Osteoblast (primary cell): Measurements from ENCODE around the gene GPR108. TPM values are rescaled to one million over a fixed set of nuclear protein-coding genes. Genes with fewer than 3 reads are reported as not detected.

Experiments
- DNase-seq: peaks from one replicate; pipeline ENCODE4 v3.0.0; 2011; ENCODE audit warnings: low spot score, mixed read lengths; ENCODE audit not compliant: insufficient read length; ENCODE audit errors: missing footprints
- H2AFZ ChIP-seq: 2 replicates; pipeline ENCODE4 v1.6.0; 2011; ENCODE audit warnings: mild to moderate bottlenecking, low read length
- H3K27ac ChIP-seq: 2 replicates; pipeline ENCODE4 v1.5.1; 2011; ENCODE audit warnings: mild to moderate bottlenecking, low read depth, low read length, moderate library complexity
- H3K27me3 ChIP-seq: 2 replicates; pipeline ENCODE4 v1.6.0; 2012; ENCODE audit warnings: mild to moderate bottlenecking, control low read depth, inconsistent platforms, low read length, moderate library complexity; ENCODE audit not compliant: insufficient read depth
- H3K36me3 ChIP-seq: 2 replicates; pipeline ENCODE4 v1.5.1; 2011; ENCODE audit warnings: mild to moderate bottlenecking, low read length, control low read depth, moderate library complexity; ENCODE audit not compliant: insufficient read depth
- H3K4me1 ChIP-seq: 2 replicates; pipeline ENCODE4 v1.5.1; 2011; ENCODE audit warnings: mild to moderate bottlenecking, low read length, control low read depth, moderate library complexity; ENCODE audit not compliant: insufficient read depth
- H3K4me2 ChIP-seq: 2 replicates; pipeline ENCODE4 v1.6.0; 2011; ENCODE audit warnings: mild to moderate bottlenecking, low read length; ENCODE audit not compliant: insufficient read depth
- H3K4me3 ChIP-seq: fragments of 200-600 bp; sonication (generic); 3 replicates; pipeline ENCODE4 v1.5.1; 2012; ENCODE audit warnings: mild to moderate bottlenecking, low read length, inconsistent platforms; ENCODE audit not compliant: insufficient read depth
- H3K79me2 ChIP-seq: 2 replicates; pipeline ENCODE4 v1.6.0; 2012; ENCODE audit warnings: mild to moderate bottlenecking, low read length, control low read depth, inconsistent platforms; ENCODE audit not compliant: insufficient read depth
- H3K9me3 ChIP-seq: 2 replicates; pipeline ENCODE4 v1.5.1; 2011; ENCODE audit warnings: low read depth, low read length, control low read depth
- H4K20me1 ChIP-seq: 2 replicates; pipeline ENCODE4 v1.6.0; 2012; ENCODE audit warnings: mild to moderate bottlenecking, low read length, control low read depth; ENCODE audit not compliant: insufficient read depth
- CTCF ChIP-seq: IDR thresholded peaks from 2 replicates; pipeline ENCODE4 v1.5.1; 2011; ENCODE audit warnings: mild to moderate bottlenecking, low read depth, low read length, moderate library complexity; ENCODE audit errors: extremely low read depth
- total RNA-seq: library from RNA; depleted of rRNA; stranded (reverse); fragments of >200 nt; gene quantifications from 2 replicates; pipeline ENCODE4 v1.2.3, GENCODE V29; 2012

Gene GPR108
- total RNA-seq, 1 donor: 42.3 TPM

GRCh38 chr19:6725513-6726231 lies 11.7 kb downstream of the GPR108 start:
- no peak overlapping the region for H3K27ac ChIP-seq
- no peak for TF ChIP-seq CTCF
- H2AFZ ChIP-seq: no peak overlapping the region
- no peak overlapping the region for H3K4me2 ChIP-seq
- peak; percentile 45 for DNase-seq
- no peaks in the 10 kb centered on the region for H4K20me1 ChIP-seq
- no peaks in the 10 kb centered on the region for H3K9me3 ChIP-seq
- H3K27me3 ChIP-seq: peaks cover 2% of the 10 kb centered on the region
- H3K4me1 ChIP-seq: peaks cover 8% of the 10 kb centered on the region
- no peak overlapping the region for H3K4me3 ChIP-seq
- H3K79me2 ChIP-seq: no peaks in the 10 kb centered on the region
- H3K36me3 ChIP-seq: no peaks in the 10 kb centered on the region

GRCh38 chr19:6724631-6725492 lies 12.5 kb downstream of the GPR108 start:
- no peaks in the 10 kb centered on the region for H3K36me3 ChIP-seq
- no peak overlapping the region for H2AFZ ChIP-seq
- H3K4me1 ChIP-seq: peaks cover 12% of the 10 kb centered on the region
- H3K27ac ChIP-seq: no peak overlapping the region
- no peaks in the 10 kb centered on the region for H3K9me3 ChIP-seq
- no peaks in the 10 kb centered on the region for H3K79me2 ChIP-seq
- peaks cover 6% of the 10 kb centered on the region for H3K27me3 ChIP-seq
- no peak overlapping the region for H3K4me3 ChIP-seq
- H4K20me1 ChIP-seq: no peaks in the 10 kb centered on the region
- peak; percentile 51 for DNase-seq
- no peak overlapping the region for H3K4me2 ChIP-seq
- TF ChIP-seq CTCF: no peak

GRCh38 chr19:6723738-6724137 lies 13.6 kb downstream of the GPR108 start:
- Histone ChIP-seq H3K4me2 (no peak overlapping the region), H2AFZ (no peak overlapping the region), H3K36me3 (no peaks in the 10 kb centered on the region), H3K4me1 (peaks cover 12% of the 10 kb centered on the region), H3K79me2 (no peaks in the 10 kb centered on the region), H4K20me1 (no peaks in the 10 kb centered on the region), H3K27me3 (peaks cover 7% of the 10 kb centered on the region), H3K9me3 (no peaks in the 10 kb centered on the region), H3K4me3 (no peak overlapping the region), H3K27ac (no peak overlapping the region)
- TF ChIP-seq CTCF: no peak
- peak; percentile 14 for DNase-seq

GRCh38 chr19:6723108-6723618 lies 14.2 kb downstream of the GPR108 start:
- DNase-seq: peak; percentile 68
- Histone ChIP-seq H3K4me1 (peaks cover 12% of the 10 kb centered on the region), H3K9me3 (no peaks in the 10 kb centered on the region), H3K79me2 (no peaks in the 10 kb centered on the region), H3K27ac (no peak overlapping the region), H3K27me3 (peaks cover 7% of the 10 kb centered on the region), H3K4me2 (peak overlapping the region; percentile 51), H2AFZ (no peak overlapping the region), H3K36me3 (no peaks in the 10 kb centered on the region), H3K4me3 (no peak overlapping the region), H4K20me1 (no peaks in the 10 kb centered on the region)
- no peak for TF ChIP-seq CTCF
